Neuronal stem cell (in vitro differentiated cells): ENCODE results near the gene CYP27C1.
A peak's percentile ranks its signal among the peaks of the same experiment; 100 is the strongest.
"Not testable (repeated sequence)": the region's sequence is repeated elsewhere in the genome, so short reads cannot be mapped to it uniquely, and the experiment has no call there.

Source experiments
- DNase-seq: peaks from one replicate; pipeline ENCODE4 v3.0.0-alpha.2; 2013; ENCODE audit warnings: low spot score
- H2AFZ ChIP-seq: one replicate; pipeline ENCODE4 v1.6.1; 2013; ENCODE audit warnings: mild to moderate bottlenecking, low read length, inconsistent platforms
- H2AK5ac ChIP-seq: 2 replicates; pipeline ENCODE4 v1.6.1; 2013; ENCODE audit warnings: low read depth, mild to moderate bottlenecking, inconsistent platforms, low read length, moderate library complexity, mixed read lengths
- H2BK120ac ChIP-seq: 2 replicates; pipeline ENCODE4 v1.6.1; 2013; ENCODE audit warnings: low read depth, mild to moderate bottlenecking, inconsistent platforms, low read length, moderate library complexity, mixed read lengths
- H2BK12ac ChIP-seq: one replicate; pipeline ENCODE4 v1.6.1; 2013; ENCODE audit warnings: low read length, inconsistent platforms
- H2BK15ac ChIP-seq: 2 replicates; pipeline ENCODE4 v1.6.1; 2013; ENCODE audit warnings: mild to moderate bottlenecking, low read length, inconsistent platforms, mixed read lengths
- H2BK5ac ChIP-seq: one replicate; pipeline ENCODE4 v1.6.1; 2013; ENCODE audit warnings: inconsistent platforms, mild to moderate bottlenecking, low read length, moderate library complexity
- H3K14ac ChIP-seq: one replicate; pipeline ENCODE4 v1.6.1; 2013; ENCODE audit warnings: low read length, inconsistent platforms
- H3K18ac ChIP-seq: 2 replicates; pipeline ENCODE4 v1.6.1; 2013; ENCODE audit warnings: low read length, inconsistent platforms
- H3K23ac ChIP-seq: 2 replicates; pipeline ENCODE4 v1.6.1; 2013; ENCODE audit warnings: low read depth, mild to moderate bottlenecking, mixed read lengths, low read length, inconsistent platforms; ENCODE audit not compliant: poor library complexity
- H3K27ac ChIP-seq: replicated peaks from 3 replicates; pipeline ENCODE4 v1.5.1; 2013; ENCODE audit warnings: low read length, inconsistent platforms
- H3K27me3 ChIP-seq, 3 experiments: 2 replicates each; pipeline ENCODE4 v1.6.1; 2013; ENCODE audit warnings: low read length in 3 of 3, mild to moderate bottlenecking in 2 of 3, inconsistent platforms in 1 of 3, low read depth in 1 of 3, mixed read lengths in 1 of 3, moderate library complexity in 1 of 3; ENCODE audit not compliant: control insufficient read depth in 3 of 3, insufficient read depth in 3 of 3
- H3K36me3 ChIP-seq, 2 donors: replicated peaks in 1 of 2; 2 replicates each; pipeline ENCODE4 v1.6.1; 2013; ENCODE audit warnings: low read length in 2 of 2; ENCODE audit not compliant: control insufficient read depth in 2 of 2, insufficient read depth in 2 of 2
- H3K4ac ChIP-seq: 2 replicates; pipeline ENCODE4 v1.6.1; 2013; ENCODE audit warnings: inconsistent platforms, mild to moderate bottlenecking, low read length, moderate library complexity
- H3K4me1 ChIP-seq, 2 donors: 1 replicate in 1 of 2; 2 replicates in 1 of 2; pipeline ENCODE4 v1.6.1; 2013; ENCODE audit warnings: low read length in 2 of 2, low read depth in 1 of 2; ENCODE audit not compliant: control insufficient read depth in 2 of 2, insufficient read depth in 1 of 2
- H3K4me2 ChIP-seq: one replicate; pipeline ENCODE4 v1.6.1; 2013; ENCODE audit warnings: mild to moderate bottlenecking, low read length, inconsistent platforms; ENCODE audit not compliant: insufficient read depth, poor library complexity, severe bottlenecking
- H3K4me3 ChIP-seq, 2 donors: 2 replicates each; pipeline ENCODE4 v1.5.1; 2013; ENCODE audit warnings: low read length in 2 of 2, mild to moderate bottlenecking in 2 of 2, inconsistent platforms in 1 of 2, moderate library complexity in 1 of 2
- H3K79me1 ChIP-seq: one replicate; pipeline ENCODE4 v1.6.1; 2013; ENCODE audit warnings: low read depth, mild to moderate bottlenecking, inconsistent platforms, low read length, moderate library complexity
- H3K9ac ChIP-seq: one replicate; pipeline ENCODE4 v1.6.1; 2013; ENCODE audit warnings: mild to moderate bottlenecking, low read depth, low read length, inconsistent platforms; ENCODE audit not compliant: poor library complexity
- H3K9me3 ChIP-seq, 2 donors: replicated peaks in 1 of 2; 2 replicates each; pipeline versions ENCODE3 to v1.6.1; 2013; ENCODE audit warnings: low read length in 2 of 2, mild to moderate bottlenecking in 2 of 2, inconsistent platforms in 1 of 2, low read depth in 1 of 2, mixed read lengths in 1 of 2, moderate library complexity in 1 of 2; ENCODE audit not compliant: control insufficient read depth in 2 of 2, insufficient read depth in 1 of 2
- H4K8ac ChIP-seq: one replicate; pipeline ENCODE4 v1.6.1; 2013; ENCODE audit warnings: low read depth, mild to moderate bottlenecking, inconsistent platforms, low read length, moderate library complexity
- H4K91ac ChIP-seq: one replicate; pipeline ENCODE4 v1.6.1; 2013; ENCODE audit warnings: low read length, low read depth, mild to moderate bottlenecking, inconsistent platforms; ENCODE audit not compliant: poor library complexity
- WGBS, 2 donors: extraction: QIAGEN DNeasy Blood & Tissue Kit; methylation state at CpG; one replicate each; pipeline ENCODE4 v1.1.7; 2013; ENCODE audit warnings: missing lambda C conversion rate in 2 of 2, mixed read lengths in 1 of 2; ENCODE audit not compliant: insufficient read length in 2 of 2, insufficient replicate concordance in 1 of 2; ENCODE audit errors: extremely low coverage in 2 of 2; 5-methylcytosine and 5-hydroxymethylcytosine counted together

Gene CYP27C1

GRCh38 chr2:127227264-127227660 is 7.2 kb upstream of the CYP27C1 start:
- H3K4me1 ChIP-seq, H3K79me1 ChIP-seq, DNase-seq, H3K14ac ChIP-seq, H3K9me3 ChIP-seq, H3K4ac ChIP-seq, H3K36me3 ChIP-seq, H4K8ac ChIP-seq, H3K27me3 ChIP-seq, H4K91ac ChIP-seq, H2AFZ ChIP-seq, H2BK120ac ChIP-seq, H2AK5ac ChIP-seq, H3K23ac ChIP-seq, H3K27ac ChIP-seq, H2BK12ac ChIP-seq, H3K9ac ChIP-seq, H3K18ac ChIP-seq, H2BK15ac ChIP-seq, H3K4me3 ChIP-seq, H3K4me2 ChIP-seq, H2BK5ac ChIP-seq: not testable (repeated sequence)
- WGBS, 2 donors = no CpG with 5 or more reads among the region's 5 CpGs

GRCh38 chr2:127226520-127227263 is 6.6 kb upstream of the CYP27C1 start:
- Histone ChIP-seq H3K4me1 (no peaks in the 10 kb centered on the region), H2BK120ac (no peak overlapping the region), H3K9me3 (peaks cover 0 to 3% of the 10 kb centered on the region in 2 donors), H2BK15ac (no peak overlapping the region), H3K4me3 (no peak overlapping the region), H4K91ac (no peak overlapping the region), H3K4ac (no peak overlapping the region), H3K27ac (no peak overlapping the region), H3K36me3 (no peaks in the 10 kb centered on the region), H2AK5ac (no peak overlapping the region), H2BK5ac (no peak overlapping the region), H3K4me2 (no peak overlapping the region), H4K8ac (no peak overlapping the region), H3K79me1 (no peaks in the 10 kb centered on the region), H3K27me3 (no peaks in the 10 kb centered on the region), H3K18ac (no peak overlapping the region), H3K23ac (no peak overlapping the region), H3K14ac (no peak overlapping the region), H2AFZ (no peak overlapping the region), H2BK12ac (no peak overlapping the region), H3K9ac (no peak overlapping the region)
- WGBS, 2 donors = no CpG with 5 or more reads among the region's 10 CpGs
- DNase-seq = no peak

GRCh38 chr2:127226132-127226519 is 6.0 kb upstream of the CYP27C1 start:
- no peak overlapping the region for H3K14ac ChIP-seq
- no peaks in the 10 kb centered on the region for H3K4me1 ChIP-seq
- H2BK120ac ChIP-seq = no peak overlapping the region
- no CpG with 5 or more reads among the region's 9 CpGs for WGBS, 2 donors
- peak overlapping the region in 1 of 2 donors; percentile 45 for H3K4me3 ChIP-seq
- H3K18ac ChIP-seq = peak overlapping the region; percentile 29
- no peak overlapping the region for H4K8ac ChIP-seq
- H2BK15ac ChIP-seq = no peak overlapping the region
- DNase-seq = no peak
- no peak overlapping the region for H2BK12ac ChIP-seq
- no peak overlapping the region for H3K9ac ChIP-seq
- H2BK5ac ChIP-seq = no peak overlapping the region
- H2AFZ ChIP-seq = no peak overlapping the region
- no peak overlapping the region for H4K91ac ChIP-seq
- peaks cover 0 to 3% of the 10 kb centered on the region in 2 donors for H3K9me3 ChIP-seq
- H3K36me3 ChIP-seq = no peaks in the 10 kb centered on the region
- H3K23ac ChIP-seq = no peak overlapping the region
- H3K4me2 ChIP-seq = no peak overlapping the region
- no peak overlapping the region for H3K4ac ChIP-seq
- H3K27ac ChIP-seq = no peak overlapping the region
- no peak overlapping the region for H2AK5ac ChIP-seq
- no peaks in the 10 kb centered on the region for H3K79me1 ChIP-seq
- H3K27me3 ChIP-seq = no peaks in the 10 kb centered on the region

DNA sequence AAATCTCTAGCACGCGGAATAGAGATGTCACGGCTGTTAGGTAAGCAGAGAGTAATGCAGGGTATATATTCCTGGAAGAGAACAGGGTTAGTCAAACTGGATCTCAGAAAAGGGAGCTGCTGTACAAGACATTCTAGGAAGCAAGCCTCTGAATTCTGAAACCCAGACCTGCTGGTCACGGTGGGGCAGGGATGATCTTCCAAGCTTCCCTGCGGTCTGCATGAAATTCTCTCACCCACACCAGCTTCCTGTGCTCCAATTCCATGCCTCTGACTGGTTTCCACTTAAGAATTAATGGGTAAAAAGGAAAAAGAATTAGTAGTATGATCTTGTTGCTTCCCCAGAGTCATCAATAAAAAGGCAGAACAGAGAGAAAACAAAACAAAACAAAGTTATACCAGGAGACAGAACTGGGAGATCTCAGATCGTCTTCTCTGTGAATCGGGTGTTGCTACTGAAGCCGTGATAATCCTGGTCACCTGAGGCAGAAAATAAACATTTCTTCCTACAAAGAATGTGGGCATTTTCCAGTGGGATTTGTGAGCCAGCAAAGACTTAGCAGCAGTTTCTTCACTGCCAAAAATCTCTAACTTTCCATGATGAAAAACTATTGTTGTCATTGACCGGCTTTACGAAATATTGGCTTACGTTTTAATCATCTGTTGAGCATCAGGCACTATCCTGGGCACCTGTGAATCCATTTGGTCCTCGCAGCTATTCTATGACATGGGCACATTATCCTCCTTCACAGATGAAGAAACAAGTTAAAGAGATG is 5.3 kb upstream of the CYP27C1 start:
- Histone ChIP-seq H3K27ac (no peak overlapping the region), H2BK120ac (no peak overlapping the region), H3K18ac (no peak overlapping the region), H3K14ac (no peak overlapping the region), H2BK5ac (no peak overlapping the region), H4K8ac (no peak overlapping the region), H3K36me3 (no peaks in the 10 kb centered on the region), H2AFZ (peak overlapping the region; percentile 23), H2BK12ac (no peak overlapping the region), H3K79me1 (no peaks in the 10 kb centered on the region), H3K27me3 (no peaks in the 10 kb centered on the region), H3K23ac (no peak overlapping the region), H3K9me3 (peaks cover 0 to 3% of the 10 kb centered on the region in 2 donors), H2AK5ac (no peak overlapping the region), H3K4me1 (peaks cover 0 to 4% of the 10 kb centered on the region in 2 donors), H3K4me2 (no peak overlapping the region), H3K4me3 (no peak overlapping the region), H3K4ac (no peak overlapping the region), H4K91ac (no peak overlapping the region), H2BK15ac (no peak overlapping the region), H3K9ac (no peak overlapping the region)
- no CpG with 5 or more reads among the region's 12 CpGs for WGBS, 2 donors
- DNase-seq = no peak
